ENCODE results near the gene PTBP3.

- TF ChIP-seq CTCF (conservative IDR thresholded peaks at IDR 0.05 in 1 of 2, IDR thresholded peaks at IDR 0.05 in 1 of 2; ENCODE audit: extremely low read depth in 1 of 2, insufficient read depth in 1 of 2, low read depth in 1 of 2, low read length in 2 of 2): no peak
- TF ChIP-seq EZH2 (IDR thresholded peaks at IDR 0.05; ENCODE audit: borderline replicate concordance, low read length): no peak
These were observed 10.6 kb downstream of the PTBP3 start for GRCh38 chr9:112322701-112323377.

Data from mammary epithelial cell (primary cell).